Fibroblast of villous mesenchyme (primary cell): Measurements from ENCODE around the gene SPATS2. TPM values are rescaled to one million over a fixed set of nuclear protein-coding genes. Genes with fewer than 3 reads are reported as not detected.

Experiments
- DNase-seq: peaks from one replicate; pipeline ENCODE4 v3.0.0-alpha.2; 2010; ENCODE audit warnings: low read depth
- H3K4me3 ChIP-seq: 2 replicates; pipeline ENCODE4 v1.5.1; 2011; ENCODE audit warnings: low read depth, mild to moderate bottlenecking, low read length
- total RNA-seq: library from RNA; depleted of rRNA; stranded (reverse); fragments of >200 nt; gene quantifications from 2 replicates; pipeline ENCODE4 v1.2.3, GENCODE V29; 2012
- TF ChIP-seq, protein P1 (sequence below): IDR thresholded peaks from 2 replicates; pipeline ENCODE4 v1.5.1; 2012; ENCODE audit warnings: low read depth, mild to moderate bottlenecking, low read length; ENCODE audit not compliant: insufficient read depth

Gene SPATS2
- total RNA-seq, 1 donor, result 32.4 TPM

DNA sequence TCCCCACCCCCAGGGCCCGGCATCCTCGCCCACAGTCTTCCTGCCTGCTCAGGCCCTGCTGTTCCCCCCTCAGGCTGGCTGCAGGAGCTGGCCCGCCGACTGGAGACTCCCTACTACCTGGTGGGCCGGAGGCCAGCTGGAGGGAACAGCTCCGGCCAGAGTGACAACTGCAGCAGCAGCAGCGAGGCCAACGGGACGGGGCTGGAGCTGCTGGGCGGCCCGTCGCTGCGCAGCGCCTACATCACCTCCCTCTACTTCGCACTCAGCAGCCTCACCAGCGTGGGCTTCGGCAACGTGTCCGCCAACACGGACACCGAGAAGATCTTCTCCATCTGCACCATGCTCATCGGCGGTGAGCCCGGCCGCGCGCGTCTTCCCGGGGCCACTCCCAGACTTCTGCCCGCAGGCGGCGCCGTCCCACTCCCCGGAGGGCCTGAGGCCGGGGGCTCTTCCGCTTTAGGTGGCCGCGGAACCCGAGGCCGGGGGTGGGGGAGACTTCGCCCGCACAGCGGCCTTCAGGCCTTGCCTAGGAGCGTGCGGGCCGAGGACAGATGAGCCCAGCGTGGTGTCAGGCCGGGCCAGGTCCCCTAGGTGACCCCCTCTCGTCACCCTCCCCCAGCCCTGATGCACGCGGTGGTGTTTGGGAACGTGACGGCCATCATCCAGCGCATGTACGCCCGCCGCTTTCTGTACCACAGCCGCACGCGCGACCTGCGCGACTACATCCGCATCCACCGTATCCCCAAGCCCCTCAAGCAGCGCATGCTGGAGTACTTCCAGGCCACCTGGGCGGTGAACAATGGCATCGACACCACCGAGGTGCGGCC is 181.8 kb downstream of the SPATS2 start:
- H3K4me3 ChIP-seq, result peak overlapping the region; percentile 35
- TF ChIP-seq, protein P1, sequence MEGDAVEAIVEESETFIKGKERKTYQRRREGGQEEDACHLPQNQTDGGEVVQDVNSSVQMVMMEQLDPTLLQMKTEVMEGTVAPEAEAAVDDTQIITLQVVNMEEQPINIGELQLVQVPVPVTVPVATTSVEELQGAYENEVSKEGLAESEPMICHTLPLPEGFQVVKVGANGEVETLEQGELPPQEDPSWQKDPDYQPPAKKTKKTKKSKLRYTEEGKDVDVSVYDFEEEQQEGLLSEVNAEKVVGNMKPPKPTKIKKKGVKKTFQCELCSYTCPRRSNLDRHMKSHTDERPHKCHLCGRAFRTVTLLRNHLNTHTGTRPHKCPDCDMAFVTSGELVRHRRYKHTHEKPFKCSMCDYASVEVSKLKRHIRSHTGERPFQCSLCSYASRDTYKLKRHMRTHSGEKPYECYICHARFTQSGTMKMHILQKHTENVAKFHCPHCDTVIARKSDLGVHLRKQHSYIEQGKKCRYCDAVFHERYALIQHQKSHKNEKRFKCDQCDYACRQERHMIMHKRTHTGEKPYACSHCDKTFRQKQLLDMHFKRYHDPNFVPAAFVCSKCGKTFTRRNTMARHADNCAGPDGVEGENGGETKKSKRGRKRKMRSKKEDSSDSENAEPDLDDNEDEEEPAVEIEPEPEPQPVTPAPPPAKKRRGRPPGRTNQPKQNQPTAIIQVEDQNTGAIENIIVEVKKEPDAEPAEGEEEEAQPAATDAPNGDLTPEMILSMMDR, result peak; percentile 52

DNA sequence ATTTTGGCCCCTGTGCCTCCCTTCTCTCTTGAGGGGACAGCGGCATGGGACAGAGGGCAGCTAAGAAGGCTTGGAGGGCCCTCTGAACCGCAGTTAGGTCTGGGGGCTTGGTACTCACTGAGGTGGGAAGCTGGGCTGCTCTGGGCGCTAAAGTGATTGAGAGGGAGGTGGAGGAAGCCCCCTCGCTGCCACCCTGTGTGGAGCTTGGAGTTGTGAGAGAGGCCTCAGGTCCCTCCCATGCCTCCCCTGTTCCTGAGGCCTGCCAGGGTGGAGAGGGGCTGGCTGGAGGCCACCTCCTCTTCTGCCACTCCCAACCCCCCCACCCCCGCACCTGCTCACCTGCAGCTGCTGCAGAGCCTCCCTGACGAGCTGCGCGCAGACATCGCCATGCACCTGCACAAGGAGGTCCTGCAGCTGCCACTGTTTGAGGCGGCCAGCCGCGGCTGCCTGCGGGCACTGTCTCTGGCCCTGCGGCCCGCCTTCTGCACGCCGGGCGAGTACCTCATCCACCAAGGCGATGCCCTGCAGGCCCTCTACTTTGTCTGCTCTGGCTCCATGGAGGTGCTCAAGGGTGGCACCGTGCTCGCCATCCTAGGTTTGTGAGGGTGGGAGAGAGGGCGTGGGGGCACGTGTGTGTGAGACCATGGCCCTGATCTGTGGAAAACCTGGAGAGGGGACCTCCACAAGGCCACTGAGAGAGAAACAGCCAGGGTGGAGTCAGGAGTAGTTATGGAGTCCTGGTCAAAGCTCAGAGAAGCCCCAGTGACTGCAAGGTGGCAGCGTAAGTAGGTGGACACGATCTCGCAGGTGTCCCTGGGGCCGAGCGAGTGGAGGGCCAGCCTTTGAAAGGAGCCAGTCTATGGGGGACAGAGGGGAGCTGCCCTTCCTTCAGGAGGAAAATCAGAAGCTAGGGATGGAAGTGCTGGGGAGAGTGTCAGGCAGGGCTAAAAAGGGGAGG is 182.8 kb downstream of the SPATS2 start:
- DNase-seq, result no peak
- TF ChIP-seq, protein P1, result no peak

More for the DNA sequence above, 181.8 kb downstream of the SPATS2 start:
- DNase-seq, result peak; percentile 17

DNA sequence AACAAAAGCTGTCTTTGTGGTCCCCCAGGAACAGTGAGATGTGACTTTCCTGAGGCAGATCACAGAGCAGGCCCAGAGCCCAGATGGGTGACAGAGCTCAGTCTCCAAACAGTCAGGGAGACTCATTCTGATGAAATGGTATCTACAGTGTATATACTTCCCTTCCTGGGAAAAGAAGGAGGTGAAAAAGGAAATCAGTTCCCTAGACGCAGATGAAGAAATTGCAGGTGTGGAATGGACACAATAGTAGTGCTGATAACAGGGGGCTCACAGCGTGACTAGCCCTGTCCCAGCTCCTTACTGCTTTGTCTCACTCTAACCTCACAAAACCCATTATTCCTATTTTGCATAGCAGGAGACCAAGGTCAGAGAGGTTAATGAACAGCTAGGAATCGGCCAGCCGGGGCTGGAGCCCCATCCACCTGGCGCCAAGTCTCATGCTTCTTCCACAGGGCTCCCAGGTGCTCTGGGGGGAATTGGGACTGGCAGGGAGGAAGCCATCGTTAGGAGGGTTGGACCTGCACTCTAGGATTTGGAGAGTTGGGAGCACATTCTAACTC is 183.5 kb downstream of the SPATS2 start:
- DNase-seq, result no peak
- TF ChIP-seq, protein P1, result no peak
- H3K4me3 ChIP-seq, result no peak overlapping the region

More for the DNA sequence above, 182.8 kb downstream of the SPATS2 start:
- no peak overlapping the region for H3K4me3 ChIP-seq

DNA sequence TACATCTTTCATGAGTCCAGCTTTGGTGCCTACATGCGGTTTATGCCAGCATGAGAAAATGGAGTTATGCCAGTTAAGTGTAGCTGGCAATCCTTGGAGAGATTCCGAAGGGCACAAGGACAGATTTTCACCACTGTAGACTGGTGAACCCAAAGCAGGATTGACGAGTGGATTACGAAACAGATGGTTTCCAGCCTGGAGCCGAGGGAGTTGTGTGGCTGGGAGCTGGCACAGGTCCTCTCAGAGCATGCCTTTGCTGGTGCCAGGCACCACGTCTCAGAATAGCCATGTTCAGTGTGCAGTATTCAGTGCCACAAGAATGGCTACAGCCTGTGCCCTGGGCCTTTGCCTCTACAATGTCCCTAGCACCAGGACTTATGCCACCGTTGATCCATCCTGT is 184.8 kb downstream of the SPATS2 start:
- no peak overlapping the region for H3K4me3 ChIP-seq
- TF ChIP-seq, protein P1, result no peak
- no peak for DNase-seq

DNA sequence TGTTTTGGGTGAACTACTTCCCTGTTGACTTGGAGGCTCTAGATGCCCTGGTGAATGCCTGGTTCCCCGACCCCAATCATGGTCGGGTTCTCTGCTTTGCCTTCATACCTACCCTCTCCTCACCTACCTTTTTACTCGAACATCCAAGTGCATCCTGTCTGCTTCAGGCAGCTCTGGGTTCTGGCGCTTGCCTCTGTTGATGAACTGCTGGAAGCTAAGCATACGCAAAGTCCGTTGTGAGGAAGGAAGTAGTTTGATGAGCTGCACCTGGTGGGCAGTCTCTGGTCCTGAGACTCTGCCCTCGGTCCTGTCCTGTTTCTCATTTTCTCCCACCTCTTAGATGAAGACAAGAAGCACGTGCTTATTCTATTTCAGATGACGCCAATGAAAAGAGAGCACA is 185.2 kb downstream of the SPATS2 start:
- TF ChIP-seq, protein P1, result no peak
- no peak for DNase-seq

DNA sequence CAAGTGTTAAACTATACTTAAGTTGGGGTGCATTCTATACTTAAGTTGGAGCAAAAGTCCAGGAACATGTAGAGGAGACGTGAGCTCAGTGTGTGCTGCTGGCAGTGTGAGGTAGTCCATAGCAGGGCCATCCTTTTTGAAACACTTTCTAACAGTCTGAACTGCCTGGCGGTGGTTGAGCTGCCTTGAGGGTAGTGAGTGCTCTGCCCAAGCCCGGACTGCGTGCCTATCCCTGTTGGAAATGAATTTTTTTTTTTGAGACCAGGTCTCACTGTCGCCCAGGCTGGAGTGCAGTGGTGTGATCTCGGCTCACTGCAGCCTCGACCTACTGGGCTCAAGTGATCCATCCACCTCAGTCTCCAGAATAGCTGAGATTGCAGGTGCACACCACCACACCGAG is 185.6 kb downstream of the SPATS2 start:
- no peak for DNase-seq
- TF ChIP-seq, protein P1, result no peak

More for the DNA sequence above, 185.2 kb downstream of the SPATS2 start:
- no peak overlapping the region for H3K4me3 ChIP-seq

More for the DNA sequence above, 185.6 kb downstream of the SPATS2 start:
- no peak overlapping the region for H3K4me3 ChIP-seq
